ENCODE measurements around the gene CCDC30.
"Not testable (repeated sequence)": the region's sequence is repeated elsewhere in the genome, so short reads cannot be mapped to it uniquely, and the experiment has no call there.

Gene CCDC30

GRCh38 chr1:42639116-42639515 lies 176.0 kb downstream of the CCDC30 start:
- FAIRE-seq: no peak
- no peak for DNase-seq (ENCODE audit: low spot score)

DNA sequence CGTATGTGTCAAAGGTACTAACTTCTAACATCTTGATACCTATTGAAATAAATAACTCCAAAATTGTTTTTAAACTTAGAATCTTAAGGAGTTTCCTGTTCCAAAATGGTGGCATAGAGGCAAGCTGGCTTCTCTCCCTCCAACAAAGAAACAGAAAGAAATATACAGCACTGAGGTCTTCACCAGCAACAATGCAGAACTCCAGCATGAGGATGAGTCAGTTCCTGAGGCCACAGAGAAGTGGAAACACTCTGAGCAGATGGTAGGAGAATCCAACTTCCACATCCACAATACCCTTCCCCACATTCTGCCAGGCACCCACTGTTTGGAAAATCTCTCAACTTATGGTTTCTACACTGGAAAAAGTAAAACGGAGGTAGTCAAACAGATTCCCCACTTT lies 183.0 kb downstream of the CCDC30 start:
- FAIRE-seq (no peak), DNase-seq (ENCODE audit: low spot score) (no peak)

- DNase-seq (ENCODE audit: low spot score) (no peak), FAIRE-seq (no peak)
Observed at GRCh38 chr1:42657201-42657600, 194.1 kb downstream of the CCDC30 start.

DNA sequence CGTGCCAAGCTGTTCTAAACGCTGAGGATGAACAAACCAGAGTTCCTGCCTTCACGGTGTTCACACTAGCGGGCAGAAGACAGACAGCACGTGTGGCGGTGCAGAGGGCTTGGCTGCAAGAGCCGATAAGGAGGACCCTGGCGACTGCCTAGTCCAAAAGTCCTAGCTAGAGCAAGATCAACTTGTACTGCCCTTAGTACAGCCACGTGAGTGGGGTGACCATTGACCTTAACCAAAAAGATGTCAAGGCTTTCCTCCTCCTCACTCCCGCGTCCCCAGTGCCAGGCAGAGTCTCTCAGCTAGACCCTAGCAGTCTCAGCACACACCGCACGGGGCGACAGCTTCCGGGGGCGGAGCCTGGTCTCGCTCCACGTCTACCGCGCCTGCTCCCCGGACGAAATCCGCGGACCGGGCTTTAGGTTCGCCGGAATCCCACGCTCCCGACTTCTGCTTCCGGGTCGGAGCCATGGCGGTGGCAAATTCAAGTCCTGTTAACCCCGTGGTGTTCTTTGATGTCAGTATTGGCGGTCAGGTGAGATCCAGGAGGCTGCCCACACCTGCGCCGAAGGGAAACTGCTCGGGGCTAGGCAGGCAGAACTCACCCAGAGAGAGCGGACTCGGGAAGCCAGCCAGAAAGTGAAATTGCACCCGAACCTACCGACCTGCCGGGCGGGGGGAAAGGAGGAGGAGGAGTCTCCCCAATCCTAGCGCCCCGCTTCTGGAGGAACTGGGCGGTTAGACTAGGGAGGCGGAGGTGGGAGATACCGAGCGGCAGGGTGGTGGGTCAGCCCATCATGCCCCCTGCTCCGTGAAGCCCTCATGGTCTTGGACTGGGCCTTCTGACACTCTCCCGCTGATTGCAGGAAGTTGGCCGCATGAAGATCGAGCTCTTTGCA lies 195.1 kb downstream of the CCDC30 start, which contains the start of gene PPIH:
TSS of gene PPIH (plus strand) at position 443 of the 896 bp plus-strand sequence. CDS start at position 467, 24 bp downstream.
- DNase-seq (ENCODE audit: low spot score) (peak; percentile 80), FAIRE-seq (peak; percentile 76)

- DNase-seq (ENCODE audit: low spot score) (no peak), FAIRE-seq (no peak)
Observed at GRCh38 chr1:42658877-42659337, 195.8 kb downstream of the CCDC30 start.

- DNase-seq (ENCODE audit: low spot score) (no peak), FAIRE-seq (no peak)
Observed at GRCh38 chr1:42660907-42661500, 197.9 kb downstream of the CCDC30 start.

- DNase-seq (ENCODE audit: low spot score) (no peak), FAIRE-seq (no peak)
Observed at GRCh38 chr1:42669936-42670335, 206.8 kb downstream of the CCDC30 start.

- DNase-seq (ENCODE audit: low spot score) (no peak), FAIRE-seq (no peak)
Observed at GRCh38 chr1:42670425-42670824, 207.3 kb downstream of the CCDC30 start.

GRCh38 chr1:42674214-42674613 lies 211.1 kb downstream of the CCDC30 start:
- DNase-seq (ENCODE audit: low spot score): no peak
- no peak for FAIRE-seq

DNA sequence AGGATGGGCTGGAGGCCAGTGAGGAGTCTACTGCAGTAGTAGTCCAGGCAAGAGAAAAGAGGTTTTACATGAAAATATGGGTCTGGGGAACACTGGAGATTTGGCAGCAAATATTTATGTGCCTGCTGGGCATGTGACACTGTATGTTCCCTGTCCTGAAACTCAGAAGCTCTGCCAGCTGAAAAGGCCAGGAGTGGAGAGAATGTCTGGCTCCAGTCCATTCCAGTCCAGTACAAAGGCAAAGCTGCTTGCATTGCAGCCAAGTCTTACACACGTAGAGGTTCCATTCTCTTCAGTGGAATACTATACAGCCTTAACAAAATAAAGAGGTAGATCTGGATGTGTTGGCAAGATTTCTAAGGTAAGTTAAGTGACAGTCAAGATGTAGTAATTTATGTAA lies 211.6 kb downstream of the CCDC30 start:
- FAIRE-seq: no peak
- DNase-seq (ENCODE audit: low spot score): no peak

- FAIRE-seq: no peak
- no peak for DNase-seq (ENCODE audit: low spot score)
Observed at GRCh38 chr1:42675467-42675866, 212.4 kb downstream of the CCDC30 start.

DNA sequence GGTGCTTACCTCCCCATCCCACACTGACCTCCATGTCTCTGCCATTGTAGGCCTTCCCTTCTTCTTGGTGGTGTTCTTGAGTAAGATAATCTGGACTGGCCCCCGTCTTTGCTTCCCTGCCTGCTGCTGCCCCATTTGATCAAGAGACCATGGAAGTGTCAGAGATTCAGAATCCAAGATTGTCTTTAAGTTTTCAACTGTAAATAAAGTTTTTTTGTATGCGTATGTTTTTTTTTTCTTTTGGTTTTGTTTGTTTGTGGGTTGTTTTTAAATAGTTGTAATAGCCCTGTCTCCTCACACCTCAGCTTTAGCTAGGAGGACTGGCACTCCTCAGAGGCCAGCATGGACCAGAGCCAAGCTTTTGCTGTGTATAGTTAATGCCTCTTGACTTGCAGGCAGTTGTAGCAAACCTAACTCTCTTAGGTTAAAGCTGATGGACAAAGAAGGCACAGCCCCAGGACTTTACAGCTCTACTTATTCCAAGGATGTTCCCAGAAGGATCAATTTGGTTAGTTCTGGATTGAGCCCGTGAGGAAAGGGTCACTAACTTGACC lies 213.5 kb downstream of the CCDC30 start:
- FAIRE-seq: no peak
- no peak for DNase-seq (ENCODE audit: low spot score)

DNA sequence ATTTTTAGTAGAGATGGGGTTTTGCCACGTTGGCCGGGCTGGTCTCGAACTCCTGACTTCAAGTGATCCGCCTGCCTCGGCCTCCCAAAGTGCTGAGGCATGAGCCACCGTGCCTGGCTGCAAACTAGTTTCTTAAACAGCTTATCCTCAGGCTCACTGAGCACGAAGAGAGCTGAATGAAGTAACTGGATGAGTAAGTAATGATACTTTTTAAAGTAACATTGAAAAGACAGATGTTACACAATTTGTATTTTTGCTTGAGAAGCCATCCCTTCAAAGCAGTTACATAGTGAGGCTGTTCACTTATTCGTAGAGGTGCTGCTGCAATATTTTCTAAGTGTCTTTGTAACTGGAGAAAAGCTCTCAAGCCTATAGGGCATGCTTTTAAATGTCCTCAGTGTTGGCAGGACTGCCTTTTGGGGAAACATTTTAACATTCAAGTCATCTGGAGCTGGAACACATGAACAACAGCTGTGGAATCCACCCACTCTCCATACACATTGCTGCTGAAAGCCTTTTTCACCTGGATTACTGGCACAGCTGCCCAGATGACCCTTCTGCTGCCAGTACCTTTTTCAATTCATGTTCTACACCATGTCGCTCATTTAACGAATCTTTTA lies 216.4 kb downstream of the CCDC30 start:
- FAIRE-seq: no peak
- no peak for DNase-seq (ENCODE audit: low spot score)

DNA sequence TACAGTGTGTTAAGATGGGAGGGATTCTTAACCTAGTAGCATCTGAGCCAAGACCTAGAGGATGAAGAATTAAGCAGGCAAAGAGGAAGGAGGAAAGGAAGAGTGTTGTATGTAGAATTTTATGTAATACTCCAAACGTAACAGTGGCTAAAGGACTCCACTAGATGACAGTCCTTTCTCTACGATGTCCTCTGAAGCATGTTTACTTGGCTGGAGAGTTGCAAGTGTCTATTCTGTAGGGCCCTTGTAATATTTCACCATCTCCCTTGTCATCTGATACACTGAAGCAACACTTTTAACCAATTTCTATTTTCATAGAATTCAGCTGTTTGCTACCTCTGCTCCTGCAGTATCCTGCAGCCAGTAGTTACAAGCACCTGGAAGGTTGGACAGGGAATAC lies 217.0 kb downstream of the CCDC30 start:
- DNase-seq (ENCODE audit: low spot score) (no peak), FAIRE-seq (no peak)

GRCh38 chr1:42680921-42681683 lies 218.0 kb downstream of the CCDC30 start:
- DNase-seq (ENCODE audit: low spot score) (no peak), FAIRE-seq (no peak)

GRCh38 chr1:42681741-42682483 lies 218.8 kb downstream of the CCDC30 start, which contains the start of gene YBX1:
YBX1 (plus strand) TSS chr1:42682418; CDS start chr1:42682566, 148 bp downstream.
- FAIRE-seq (peak; percentile 88), DNase-seq (ENCODE audit: low spot score) (peak; percentile 98)

DNA sequence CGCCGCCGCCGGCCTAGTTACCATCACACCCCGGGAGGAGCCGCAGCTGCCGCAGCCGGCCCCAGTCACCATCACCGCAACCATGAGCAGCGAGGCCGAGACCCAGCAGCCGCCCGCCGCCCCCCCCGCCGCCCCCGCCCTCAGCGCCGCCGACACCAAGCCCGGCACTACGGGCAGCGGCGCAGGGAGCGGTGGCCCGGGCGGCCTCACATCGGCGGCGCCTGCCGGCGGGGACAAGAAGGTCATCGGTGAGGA lies 219.3 kb downstream of the CCDC30 start:
- not testable (repeated sequence) for DNase-seq (ENCODE audit: low spot score); FAIRE-seq

DNA sequence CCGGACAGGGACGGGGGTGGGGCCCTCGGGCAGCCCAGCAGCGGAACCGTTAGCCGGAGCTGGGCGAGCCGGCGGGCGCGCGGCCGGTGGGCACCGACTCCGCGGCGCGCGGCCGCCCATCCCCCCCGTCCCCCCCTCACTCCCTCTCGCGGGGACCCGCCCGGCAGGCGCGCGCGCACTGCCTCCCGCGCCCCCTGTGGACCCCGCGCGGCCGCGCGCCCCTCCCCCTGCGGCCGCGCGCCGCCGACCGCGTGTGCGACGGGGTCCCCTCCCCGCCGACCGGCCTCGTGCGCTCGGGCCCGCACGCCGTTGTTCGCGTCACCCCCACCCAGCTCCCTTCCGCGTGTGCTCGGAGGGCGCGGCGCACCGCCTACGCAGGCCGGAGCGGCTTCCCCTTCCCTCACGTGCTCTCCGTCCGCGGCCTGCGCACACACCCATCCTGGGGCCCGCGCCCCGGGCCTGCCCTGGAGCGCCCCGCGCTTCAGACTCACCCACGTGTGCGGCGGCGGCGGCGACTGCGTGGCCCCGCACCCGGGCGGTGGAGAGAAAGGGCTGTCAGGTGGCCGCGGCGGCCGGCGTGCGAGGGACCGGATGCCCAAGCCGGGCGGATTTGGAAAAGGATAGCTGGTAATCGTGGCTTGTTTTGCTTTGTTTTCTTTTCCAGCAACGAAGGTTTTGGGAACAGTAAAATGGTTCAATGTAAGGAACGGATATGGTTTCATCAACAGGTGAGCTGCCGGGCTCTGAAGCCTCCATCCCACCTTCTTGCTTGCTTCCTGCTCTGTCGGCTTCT lies 219.8 kb downstream of the CCDC30 start:
- FAIRE-seq: no peak

GRCh38 chr1:42684139-42684538 lies 221.1 kb downstream of the CCDC30 start:
- FAIRE-seq: no peak
- no peak for DNase-seq (ENCODE audit: low spot score)

More for the DNA sequence above, 219.8 kb downstream of the CCDC30 start:
- no peak for DNase-seq (ENCODE audit: low spot score)

DNA sequence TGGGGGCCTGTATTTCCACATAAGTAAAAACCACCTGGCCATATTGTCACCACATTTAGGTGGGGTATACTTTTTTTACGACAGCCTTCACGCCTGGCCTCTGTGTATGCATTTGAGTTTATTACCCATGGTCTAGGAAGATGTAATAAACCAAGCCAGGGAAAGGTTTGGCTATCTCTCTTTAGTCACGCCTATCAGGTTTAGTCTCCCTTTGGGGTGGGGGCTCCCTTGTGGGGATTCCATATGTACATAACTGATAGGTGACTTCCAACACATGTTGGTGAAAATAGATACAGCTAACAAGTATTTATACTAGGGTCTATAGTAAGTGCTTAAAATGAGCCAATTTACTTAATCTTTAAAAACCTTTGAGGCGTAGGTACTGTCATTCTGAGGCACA lies 223.3 kb downstream of the CCDC30 start:
- FAIRE-seq: no peak
- DNase-seq (ENCODE audit: low spot score): no peak
